ENCODE results near the gene OXNAD1. TPM values are rescaled to one million over a fixed set of nuclear protein-coding genes. Genes with fewer than 3 reads are reported as not detected.

The OXNAD1 gene
- 10 to 100 TPM in 3 of 4 donors, 1 to 10 TPM in 1; 8.0 to 17.2 (median 15.4) TPM for total RNA-seq

GRCh38 chr3:16264708-16265454, at the start of gene OXNAD1, which contains the start of gene DPH3:
OXNAD1 (plus strand) TSS chr3:16265212; CDS start chr3:16270953, 5,741 bp downstream.
DPH3 (minus strand) TSS chr3:16264943; CDS start chr3:16264876, 67 bp downstream.
- peak; percentile 98 for DNase-seq
- Histone ChIP-seq H3K36me3 (peaks cover 0 to 20% (median 0%) of the 10 kb centered on the region in 3 donors), H3K27ac (peak within 1 kb of the TSS; percentile 94 to 97 (median 96)), H3K4me1 (peaks cover 16 to 59% (median 22%) of the 10 kb centered on the region in 3 donors), H3K27me3 (no peaks in the 10 kb centered on the region), H3K4me3 (peak within 1 kb of the TSS; percentile 72 to 96 (median 84)), H3K9me3 (no peaks in the 10 kb centered on the region)
- 0 to 2% methylated on average over 11 to 16 of the region's 61 CpGs for WGBS, 2 donors
- TF ChIP-seq CTCF (IDR thresholded peaks at IDR 0.05) = peak in 5 of 6 experiments; percentile 18 to 55 (median 29)
- peak in 3 of 4 donors; percentile 42 to 74 (median 61) for TF ChIP-seq POLR2A (IDR thresholded peaks at IDR 0.05)
- intact Hi-C loops (cut with DNase I) = no loop called here

GRCh38 chr3:16216373-16216935, 48.6 kb upstream of the OXNAD1 start:
- Histone ChIP-seq H3K36me3 (peaks cover 0 to 19% (median 0%) of the 10 kb centered on the region in 3 donors), H3K4me3 (no peak overlapping the region), H3K4me1 (no peaks in the 10 kb centered on the region), H3K27ac (no peak overlapping the region), H3K9me3 (no peaks in the 10 kb centered on the region), H3K27me3 (peaks cover 0 to 39% (median 0%) of the 10 kb centered on the region in 4 donors)
- 87 to 90% methylated on average over 17 of the region's 17 CpGs for WGBS, 2 donors
- TF ChIP-seq CTCF (IDR thresholded peaks at IDR 0.05) (no peak), POLR2A (IDR thresholded peaks at IDR 0.05) (no peak)
- intact Hi-C loops (cut with DNase I) = no loop called here
- no peak for DNase-seq

GRCh38 chr3:16219777-16220176, 45.2 kb upstream of the OXNAD1 start:
- H3K36me3 ChIP-seq = peaks cover 0 to 25% (median 6%) of the 10 kb centered on the region in 3 donors
- no peak overlapping the region for H3K27ac ChIP-seq
- DNase-seq = no peak
- H3K4me3 ChIP-seq = no peak overlapping the region
- H3K4me1 ChIP-seq = no peaks in the 10 kb centered on the region
- TF ChIP-seq POLR2A (IDR thresholded peaks at IDR 0.05) (no peak), CTCF (IDR thresholded peaks at IDR 0.05) (no peak)
- no peaks in the 10 kb centered on the region for H3K9me3 ChIP-seq
- WGBS, 2 donors = 100% methylated on average over 2 of the region's 3 CpGs; no CpG with 5 or more reads in 1 of the 2 donors
- peaks cover 0 to 11% (median 0%) of the 10 kb centered on the region in 4 donors for H3K27me3 ChIP-seq
- intact Hi-C loops (cut with DNase I) = no loop called here

DNA sequence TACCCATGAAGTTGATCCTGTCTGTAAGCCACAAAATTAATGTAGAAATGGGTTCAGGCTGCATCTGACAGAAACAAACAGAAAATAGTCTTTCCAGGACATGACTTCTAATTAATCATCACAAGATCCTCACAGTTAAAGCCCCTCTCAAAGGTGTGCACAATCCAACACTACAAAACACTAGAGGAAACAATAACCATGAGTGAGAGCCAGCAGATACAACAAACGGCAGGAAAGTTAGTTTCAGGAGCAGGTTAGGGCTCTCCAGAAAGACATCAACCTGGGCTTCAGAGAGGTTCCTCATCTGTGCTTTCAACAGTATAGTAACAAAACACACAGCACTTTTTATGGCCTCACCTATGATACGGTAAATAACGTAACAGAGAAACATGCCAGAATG, 43.0 kb upstream of the OXNAD1 start:
- Histone ChIP-seq H3K9me3 (no peaks in the 10 kb centered on the region), H3K4me3 (no peak overlapping the region), H3K27ac (no peak overlapping the region), H3K4me1 (no peaks in the 10 kb centered on the region), H3K36me3 (peaks cover 0 to 25% (median 6%) of the 10 kb centered on the region in 3 donors), H3K27me3 (peaks cover 0 to 7% (median 0%) of the 10 kb centered on the region in 4 donors)
- WGBS, 2 donors = 69 to 98% methylated on average over 3 of the region's 3 CpGs
- intact Hi-C loops (cut with DNase I) = no loop called here
- DNase-seq = no peak
- TF ChIP-seq CTCF (IDR thresholded peaks at IDR 0.05) = no peak
- no peak for TF ChIP-seq POLR2A (IDR thresholded peaks at IDR 0.05)

DNA sequence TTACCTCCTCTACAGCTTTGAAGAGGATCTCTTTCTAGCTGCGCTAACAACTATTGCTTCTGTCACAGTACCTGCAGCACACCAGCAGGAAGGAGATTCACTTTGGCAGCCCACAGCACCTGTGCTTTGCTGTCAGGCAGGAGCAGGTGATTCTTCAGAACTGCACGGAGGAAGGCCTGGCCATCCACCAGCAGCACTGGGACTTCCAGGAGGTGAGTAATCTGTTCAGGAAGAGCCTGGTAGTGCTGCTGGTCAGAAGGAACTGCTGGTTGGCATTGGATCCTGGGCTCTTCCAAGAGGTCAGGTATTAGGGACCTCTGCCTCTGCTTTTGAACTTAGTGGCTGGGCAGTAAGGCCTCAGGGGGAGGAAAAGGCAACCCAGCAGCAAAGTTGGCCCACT, 42.5 kb upstream of the OXNAD1 start:
- TF ChIP-seq POLR2A (IDR thresholded peaks at IDR 0.05) (no peak), CTCF (IDR thresholded peaks at IDR 0.05) (no peak)
- no peaks in the 10 kb centered on the region for H3K4me1 ChIP-seq
- DNase-seq = no peak
- 67 to 100% methylated on average over 1 of the region's 2 CpGs for WGBS, 2 donors
- intact Hi-C loops (cut with DNase I) = no loop called here
- peaks cover 0 to 7% (median 0%) of the 10 kb centered on the region in 4 donors for H3K27me3 ChIP-seq
- no peaks in the 10 kb centered on the region for H3K9me3 ChIP-seq
- no peak overlapping the region for H3K4me3 ChIP-seq
- peaks cover 0 to 25% (median 6%) of the 10 kb centered on the region in 3 donors for H3K36me3 ChIP-seq
- no peak overlapping the region for H3K27ac ChIP-seq

All from esophagus squamous epithelium (tissue), 5 donors.